GM15510 (cell line): ENCODE measurements around the gene TERC.

ENCODE experiments used
- POLR2A ChIP-seq: IDR thresholded peaks from 3 replicates; pipeline ENCODE4 v1.6.1; 2011; ENCODE audit warnings: borderline replicate concordance; ENCODE audit not compliant: insufficient read length; ENCODE audit errors: extremely low read depth

The TERC gene

DNA sequence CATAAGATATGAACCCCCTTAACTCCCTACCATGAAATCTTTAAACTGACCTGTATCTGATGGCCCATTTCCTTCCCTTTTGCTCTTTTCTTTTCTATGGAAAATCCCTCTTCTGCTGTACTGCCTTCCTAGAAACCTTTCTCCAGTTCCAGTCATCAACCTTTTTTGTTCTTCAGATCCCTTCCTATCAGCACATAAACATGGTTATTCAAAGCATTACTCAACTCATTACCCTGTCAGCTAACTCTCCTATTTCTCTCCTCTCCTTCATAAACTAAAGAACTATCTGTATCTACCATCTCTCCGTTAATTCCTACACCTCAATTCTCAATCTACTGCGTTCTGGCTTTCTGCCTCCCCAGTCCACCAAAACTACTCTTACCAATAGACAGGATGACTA lies 13.0 kb downstream of the TERC start:
- no peak for TF ChIP-seq POLR2A

- TF ChIP-seq POLR2A = no peak
These were observed 14.2 kb downstream of the TERC start for GRCh38 chr3:169750665-169751064.

DNA sequence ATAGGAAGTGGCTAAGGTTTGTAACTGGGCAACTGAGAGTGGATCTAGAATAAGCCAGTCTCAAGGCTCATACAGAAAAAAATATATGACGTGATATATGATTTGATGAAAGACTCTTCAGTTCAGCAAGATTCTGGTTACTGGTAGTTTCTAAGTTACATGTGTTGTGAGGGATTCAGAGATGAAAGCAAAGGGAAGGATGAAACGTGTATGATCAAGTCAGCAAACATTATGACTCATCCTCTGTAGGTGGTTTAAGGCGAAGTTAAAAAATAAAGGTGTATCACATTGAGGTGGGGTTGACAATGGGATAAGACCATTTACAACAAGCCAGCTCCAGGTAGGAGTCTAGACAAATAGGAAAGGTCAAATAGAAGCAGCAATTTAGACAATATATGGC lies 16.2 kb downstream of the TERC start:
- TF ChIP-seq POLR2A = no peak

DNA sequence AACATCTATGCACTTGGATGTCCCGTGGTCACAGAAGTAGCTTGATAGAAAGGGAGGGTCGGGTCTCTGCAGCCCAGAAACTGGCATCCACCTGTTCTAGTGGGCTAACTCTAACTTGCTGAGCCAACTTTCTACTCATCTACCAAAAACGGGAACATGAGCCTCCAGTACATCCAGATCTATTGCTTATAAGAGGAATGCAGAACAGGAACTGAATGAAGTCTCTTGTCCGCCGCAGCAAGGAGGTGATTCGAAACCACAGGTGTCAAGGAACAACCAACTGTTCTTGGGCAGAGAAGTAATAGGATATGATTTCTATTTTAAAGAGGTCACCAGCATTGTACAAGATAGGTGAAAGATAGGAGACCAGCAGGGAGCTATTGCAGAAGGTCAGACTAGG lies 17.9 kb downstream of the TERC start:
- TF ChIP-seq POLR2A = no peak

DNA sequence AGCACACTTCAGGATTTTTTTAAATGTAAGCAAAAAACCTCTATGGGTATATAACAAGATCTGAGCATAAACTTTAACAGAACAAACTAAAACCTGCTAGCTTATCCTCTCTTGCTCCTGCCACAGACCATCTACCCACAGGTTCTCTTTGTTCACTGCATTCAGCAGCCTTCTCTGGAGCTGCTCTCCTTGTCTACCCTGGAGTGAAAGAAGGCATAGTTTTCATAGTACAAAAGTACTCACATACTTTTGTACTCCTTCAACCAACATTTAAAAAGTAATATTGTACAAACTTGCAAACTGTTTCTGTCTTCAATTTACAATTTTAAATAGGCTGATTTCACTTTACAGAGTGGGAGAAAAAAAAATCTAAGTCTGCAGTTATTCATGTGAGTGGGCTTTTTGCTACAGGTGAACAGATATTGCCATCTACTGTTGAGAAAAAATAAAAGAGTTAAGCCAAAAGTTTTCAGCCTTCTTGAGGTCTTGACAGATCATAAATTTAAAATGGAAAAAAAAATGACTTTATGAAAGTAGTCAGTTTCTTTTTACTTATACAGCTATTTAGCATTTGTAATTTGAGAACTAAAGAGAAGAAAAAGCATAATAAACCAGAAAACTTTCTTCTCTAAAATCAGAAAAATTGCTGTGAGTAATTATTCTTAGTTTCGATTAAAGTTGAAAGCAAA lies 20.4 kb downstream of the TERC start:
- TF ChIP-seq POLR2A = no peak

DNA sequence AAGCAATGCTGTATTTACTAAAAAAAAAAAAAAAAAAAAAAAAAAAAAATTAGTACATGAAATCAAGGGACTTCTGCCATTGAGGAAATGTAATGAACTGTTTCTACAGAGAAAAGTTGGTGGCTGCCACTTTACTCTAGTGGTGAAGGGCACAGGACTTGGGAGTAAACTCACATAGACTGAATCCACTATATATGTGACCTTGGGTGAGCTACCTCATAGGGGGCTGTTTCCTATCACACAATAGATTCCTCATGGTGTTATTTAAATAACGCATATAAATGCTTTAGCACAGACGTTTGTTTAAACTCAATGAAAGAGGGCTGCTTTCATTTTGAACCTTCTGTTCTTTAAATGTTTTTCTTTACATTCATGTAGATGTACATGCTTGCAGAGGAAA lies 25.8 kb downstream of the TERC start:
- TF ChIP-seq POLR2A = no peak

- no peak for TF ChIP-seq POLR2A
These were observed 42.1 kb downstream of the TERC start for GRCh38 chr3:169722724-169723123.
